Muscle layer of duodenum (tissue), 2 donors: ENCODE results near the gene SAXO1.

Experiments
- H3K27ac ChIP-seq: one replicate; pipeline ENCODE4 v1.7.0; 2013; ENCODE audit warnings: mild to moderate bottlenecking, low read length
- H3K27me3 ChIP-seq: one replicate; pipeline ENCODE4 v1.7.0; 2013; ENCODE audit warnings: low read depth, mild to moderate bottlenecking, control low read depth, low read length
- H3K36me3 ChIP-seq, 2 donors: one replicate each; pipeline ENCODE4 v1.7.0; 2013; ENCODE audit warnings: low read length in 2 of 2, control low read depth in 1 of 2, mild to moderate bottlenecking in 1 of 2; ENCODE audit not compliant: insufficient read depth in 2 of 2, control insufficient read depth in 1 of 2
- H3K4me1 ChIP-seq, 2 donors: one replicate each; pipeline ENCODE4 v1.7.0; 2013; ENCODE audit warnings: low read length in 2 of 2, mild to moderate bottlenecking in 2 of 2, control low read depth in 1 of 2, moderate library complexity in 1 of 2; ENCODE audit not compliant: insufficient read depth in 2 of 2, control insufficient read depth in 1 of 2
- H3K4me3 ChIP-seq, 2 donors: one replicate each; pipeline ENCODE4 v1.7.0; 2013; ENCODE audit warnings: low read length in 2 of 2, low read depth in 1 of 2, mild to moderate bottlenecking in 1 of 2
- H3K9me3 ChIP-seq, 2 donors: one replicate each; pipeline ENCODE4 v1.7.0; 2013; ENCODE audit warnings: low read length in 2 of 2, control low read depth in 1 of 2, mild to moderate bottlenecking in 1 of 2; ENCODE audit not compliant: control insufficient read depth in 1 of 2
- donor health status: healthy.

The SAXO1 gene

GRCh38 chr9:18981476-18982261 is 51.3 kb downstream of the SAXO1 start:
- Histone ChIP-seq H3K9me3 (no peaks in the 10 kb centered on the region), H3K4me1 (no peaks in the 10 kb centered on the region), H3K27ac (no peak overlapping the region), H3K36me3 (no peaks in the 10 kb centered on the region), H3K27me3 (no peaks in the 10 kb centered on the region), H3K4me3 (no peak overlapping the region)

GRCh38 chr9:18980189-18980588 is 52.8 kb downstream of the SAXO1 start:
- Histone ChIP-seq H3K27ac (no peak overlapping the region), H3K4me3 (no peak overlapping the region), H3K9me3 (no peaks in the 10 kb centered on the region), H3K36me3 (no peaks in the 10 kb centered on the region), H3K27me3 (no peaks in the 10 kb centered on the region), H3K4me1 (no peaks in the 10 kb centered on the region)

- H3K4me3 ChIP-seq: no peak overlapping the region
- no peaks in the 10 kb centered on the region for H3K9me3 ChIP-seq
- H3K36me3 ChIP-seq: no peaks in the 10 kb centered on the region
- no peaks in the 10 kb centered on the region for H3K4me1 ChIP-seq
- no peaks in the 10 kb centered on the region for H3K27me3 ChIP-seq
- H3K27ac ChIP-seq: no peak overlapping the region
Measured at GRCh38 chr9:18979367-18979766, 53.6 kb downstream of the SAXO1 start.

GRCh38 chr9:18978188-18978587 is 54.8 kb downstream of the SAXO1 start:
- Histone ChIP-seq H3K27ac (no peak overlapping the region), H3K4me1 (no peaks in the 10 kb centered on the region), H3K36me3 (no peaks in the 10 kb centered on the region), H3K9me3 (no peaks in the 10 kb centered on the region), H3K4me3 (no peak overlapping the region), H3K27me3 (no peaks in the 10 kb centered on the region)

GRCh38 chr9:18976709-18977531 is 56.1 kb downstream of the SAXO1 start:
- Histone ChIP-seq H3K4me3 (peak overlapping the region in 1 of 2 donors; percentile 22), H3K36me3 (no peaks in the 10 kb centered on the region), H3K27ac (no peak overlapping the region), H3K9me3 (no peaks in the 10 kb centered on the region), H3K4me1 (no peaks in the 10 kb centered on the region), H3K27me3 (no peaks in the 10 kb centered on the region)

GRCh38 chr9:18976221-18976708 is 56.7 kb downstream of the SAXO1 start:
- Histone ChIP-seq H3K27me3 (no peaks in the 10 kb centered on the region), H3K27ac (no peak overlapping the region), H3K36me3 (no peaks in the 10 kb centered on the region), H3K4me3 (peak overlapping the region in 1 of 2 donors; percentile 22), H3K4me1 (no peaks in the 10 kb centered on the region), H3K9me3 (no peaks in the 10 kb centered on the region)

GRCh38 chr9:18973348-18973747 is 59.7 kb downstream of the SAXO1 start:
- no peaks in the 10 kb centered on the region for H3K27me3 ChIP-seq
- H3K4me3 ChIP-seq: no peak overlapping the region
- H3K36me3 ChIP-seq: no peaks in the 10 kb centered on the region
- H3K27ac ChIP-seq: no peak overlapping the region
- no peaks in the 10 kb centered on the region for H3K4me1 ChIP-seq
- no peaks in the 10 kb centered on the region for H3K9me3 ChIP-seq

- Histone ChIP-seq H3K4me1 (no peaks in the 10 kb centered on the region), H3K27ac (no peak overlapping the region), H3K27me3 (no peaks in the 10 kb centered on the region), H3K36me3 (no peaks in the 10 kb centered on the region), H3K9me3 (no peaks in the 10 kb centered on the region), H3K4me3 (no peak overlapping the region)
Measured at GRCh38 chr9:18972675-18973074, 60.3 kb downstream of the SAXO1 start.

GRCh38 chr9:18971909-18972308 is 61.1 kb downstream of the SAXO1 start:
- no peak overlapping the region for H3K27ac ChIP-seq
- H3K4me3 ChIP-seq: no peak overlapping the region
- H3K4me1 ChIP-seq: no peaks in the 10 kb centered on the region
- no peaks in the 10 kb centered on the region for H3K9me3 ChIP-seq
- no peaks in the 10 kb centered on the region for H3K36me3 ChIP-seq
- no peaks in the 10 kb centered on the region for H3K27me3 ChIP-seq

- Histone ChIP-seq H3K4me3 (no peak overlapping the region), H3K27ac (no peak overlapping the region), H3K4me1 (no peaks in the 10 kb centered on the region), H3K36me3 (no peaks in the 10 kb centered on the region), H3K27me3 (no peaks in the 10 kb centered on the region), H3K9me3 (no peaks in the 10 kb centered on the region)
Measured at GRCh38 chr9:18971404-18971803, 61.6 kb downstream of the SAXO1 start.

- no peaks in the 10 kb centered on the region for H3K27me3 ChIP-seq
- H3K27ac ChIP-seq: no peak overlapping the region
- no peaks in the 10 kb centered on the region for H3K36me3 ChIP-seq
- H3K9me3 ChIP-seq: no peaks in the 10 kb centered on the region
- H3K4me3 ChIP-seq: no peak overlapping the region
- no peaks in the 10 kb centered on the region for H3K4me1 ChIP-seq
Measured at GRCh38 chr9:18970393-18970792, 62.6 kb downstream of the SAXO1 start.
